Cerebellar cortex (tissue), 1 donor: ENCODE data around the gene C2CD4C.
"Not testable (repeated sequence)": the region's sequence is repeated elsewhere in the genome, so short reads cannot be mapped to it uniquely, and the experiment has no call there.

Source experiments
- DNase-seq: peaks from one replicate; pipeline ENCODE4 v3.0.0-alpha.2; 2015; ENCODE audit warnings: low spot score

The C2CD4C gene

GRCh38 chr19:364496-365287 lies 44.3 kb downstream of the C2CD4C start:
- no peak for DNase-seq

DNA sequence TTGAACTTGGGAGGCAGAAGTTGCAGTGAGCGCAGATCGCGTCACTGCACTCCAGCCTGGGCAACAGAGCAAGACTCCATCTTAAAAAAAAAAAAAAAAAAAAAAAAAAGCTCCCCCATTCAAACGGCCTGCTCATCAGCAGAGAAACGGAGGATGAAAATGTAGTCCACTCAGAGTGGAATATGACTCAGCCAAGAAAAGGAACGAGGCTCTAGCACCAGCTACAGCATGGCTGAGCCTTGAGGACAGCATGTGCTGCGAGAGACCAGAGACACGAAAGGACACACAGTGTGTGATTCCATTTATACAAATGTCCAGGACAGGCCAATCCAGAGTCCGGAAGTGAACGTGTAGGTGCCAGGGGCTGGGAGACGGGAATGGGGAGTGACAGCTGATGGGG lies 46.3 kb downstream of the C2CD4C start:
- no peak for DNase-seq

DNA sequence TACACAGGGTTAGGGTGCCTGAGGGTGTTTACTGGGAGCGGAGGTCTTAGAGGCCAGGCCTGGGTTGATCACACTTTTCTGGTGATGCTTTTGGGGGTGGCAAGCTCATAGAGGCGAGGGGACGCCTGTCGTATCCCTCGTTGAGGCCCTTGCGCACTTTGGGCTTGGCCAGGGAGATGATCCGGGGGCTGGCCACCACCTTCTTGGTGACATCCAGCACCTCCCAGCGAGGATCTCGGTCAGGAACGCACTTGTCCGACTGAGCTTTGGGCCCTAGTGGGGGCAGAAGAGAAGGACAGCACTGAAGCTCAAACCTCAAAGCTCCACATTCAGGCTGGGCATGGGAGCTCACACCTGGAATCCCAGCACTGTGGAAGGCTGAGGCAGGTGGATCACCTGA lies 46.8 kb downstream of the C2CD4C start:
- DNase-seq, result no peak

DNA sequence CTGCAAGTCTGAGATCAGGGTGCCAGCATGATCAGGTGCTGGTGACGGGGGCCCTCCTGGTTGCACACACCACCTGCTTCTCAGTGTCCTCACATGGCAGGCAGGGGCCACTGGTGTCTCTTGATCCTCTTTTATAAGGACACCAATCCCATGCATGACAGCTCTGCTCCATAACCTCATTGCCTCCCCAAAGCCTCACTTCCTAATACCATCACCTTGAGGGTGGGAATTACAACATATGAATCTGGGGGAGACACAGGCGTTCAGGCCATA lies 49.4 kb downstream of the C2CD4C start:
- no peak for DNase-seq

DNA sequence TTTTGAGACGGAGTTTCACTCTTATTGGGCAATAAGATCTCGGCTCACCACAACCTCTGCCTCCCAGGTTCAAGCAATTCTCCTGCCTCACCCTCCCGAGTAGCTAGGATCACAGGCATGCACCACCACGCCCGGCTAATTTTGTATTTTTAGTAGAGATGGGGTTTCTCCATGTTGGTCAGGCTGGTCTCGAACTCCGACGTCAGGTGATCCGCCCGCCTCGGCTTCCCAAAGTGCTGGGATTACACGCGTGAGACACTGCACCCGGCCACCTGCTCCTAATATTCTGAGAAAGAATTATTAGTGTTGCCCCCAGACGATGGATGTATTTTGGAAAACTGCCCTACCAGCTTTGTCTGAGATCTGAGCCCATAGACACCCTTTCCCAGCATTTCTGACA lies 53.4 kb downstream of the C2CD4C start:
- DNase-seq, result not testable (repeated sequence)
